Measurements from ENCODE around the gene CDCP1. TPM values are rescaled to one million over a fixed set of nuclear protein-coding genes. Genes with fewer than 3 reads are reported as not detected.

The CDCP1 gene
- total RNA-seq, 4 donors from 2014 or later = 0.12 to 0.82 (median 0.49) TPM

- intact Hi-C loops (cut with DNase I; ENCODE audit: low total_unique reads) = no loop called here
- ATAC-seq (no peak), DNase-seq (no peak)
- no peak for TF ChIP-seq POLR2A (IDR thresholded peaks at IDR 0.05)
- TF ChIP-seq, protein P1, sequence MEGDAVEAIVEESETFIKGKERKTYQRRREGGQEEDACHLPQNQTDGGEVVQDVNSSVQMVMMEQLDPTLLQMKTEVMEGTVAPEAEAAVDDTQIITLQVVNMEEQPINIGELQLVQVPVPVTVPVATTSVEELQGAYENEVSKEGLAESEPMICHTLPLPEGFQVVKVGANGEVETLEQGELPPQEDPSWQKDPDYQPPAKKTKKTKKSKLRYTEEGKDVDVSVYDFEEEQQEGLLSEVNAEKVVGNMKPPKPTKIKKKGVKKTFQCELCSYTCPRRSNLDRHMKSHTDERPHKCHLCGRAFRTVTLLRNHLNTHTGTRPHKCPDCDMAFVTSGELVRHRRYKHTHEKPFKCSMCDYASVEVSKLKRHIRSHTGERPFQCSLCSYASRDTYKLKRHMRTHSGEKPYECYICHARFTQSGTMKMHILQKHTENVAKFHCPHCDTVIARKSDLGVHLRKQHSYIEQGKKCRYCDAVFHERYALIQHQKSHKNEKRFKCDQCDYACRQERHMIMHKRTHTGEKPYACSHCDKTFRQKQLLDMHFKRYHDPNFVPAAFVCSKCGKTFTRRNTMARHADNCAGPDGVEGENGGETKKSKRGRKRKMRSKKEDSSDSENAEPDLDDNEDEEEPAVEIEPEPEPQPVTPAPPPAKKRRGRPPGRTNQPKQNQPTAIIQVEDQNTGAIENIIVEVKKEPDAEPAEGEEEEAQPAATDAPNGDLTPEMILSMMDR (IDR thresholded peaks at IDR 0.05 in 4 of 5, conservative IDR thresholded peaks at IDR 0.05 in 1 of 5) = no peak
- Histone ChIP-seq H3K4me1 (peaks cover 0 to 3% of the 10 kb centered on the region in 2 donors), H3K27ac (no peak overlapping the region), H3K27me3 (no peaks in the 10 kb centered on the region), H3K9me3 (no peaks in the 10 kb centered on the region), H3K4me3 (no peak overlapping the region), H3K36me3 (no peaks in the 10 kb centered on the region)
- in situ Hi-C loops (cut with MboI; ENCODE audit: low sequenced_read_pairs in 4 of 4) = no loop called here
Measured at GRCh38 chr3:45067486-45067885, 78.7 kb downstream of the CDCP1 start.

DNA sequence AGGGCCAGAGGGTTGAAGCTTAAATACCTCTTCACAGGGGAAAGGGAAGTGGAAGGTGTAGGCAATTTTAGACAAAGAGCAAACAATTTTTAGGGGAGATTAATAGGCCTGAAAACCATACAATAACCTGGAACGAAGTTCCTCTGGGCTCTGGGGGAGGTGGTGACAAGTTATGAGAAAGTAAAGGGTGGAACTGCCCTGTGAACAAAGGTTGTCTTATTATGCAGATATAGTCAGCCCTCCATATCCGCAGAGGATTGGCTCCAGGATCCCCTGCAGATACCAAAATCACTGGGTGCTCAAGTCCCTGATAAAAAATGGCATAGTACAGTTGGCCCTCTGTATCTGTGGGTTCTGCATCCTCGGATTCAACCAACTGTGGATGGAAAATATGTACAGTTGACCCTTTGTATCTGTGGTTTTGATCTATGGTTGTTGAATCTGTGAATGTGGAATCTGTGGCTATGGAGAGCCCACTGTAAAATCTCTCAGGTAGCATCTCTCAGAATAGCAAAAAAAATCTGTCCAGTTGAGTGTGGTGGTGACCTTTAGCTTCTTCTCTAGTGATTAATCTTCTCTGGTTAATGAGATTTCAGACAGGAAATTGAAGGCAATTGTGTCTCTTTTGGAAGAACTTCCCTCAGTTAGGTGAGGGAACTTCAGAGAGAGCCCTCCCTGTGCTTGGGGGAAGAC is 79.9 kb downstream of the CDCP1 start:
- intact Hi-C loops (cut with DNase I; ENCODE audit: low total_unique reads) (no loop called here), in situ Hi-C loops (cut with MboI; ENCODE audit: low sequenced_read_pairs in 4 of 4) (no loop called here)
- ATAC-seq = no peak
- Histone ChIP-seq H3K27me3 (no peaks in the 10 kb centered on the region), H3K27ac (no peak overlapping the region), H3K4me3 (no peak overlapping the region), H3K36me3 (no peaks in the 10 kb centered on the region), H3K9me3 (no peaks in the 10 kb centered on the region), H3K4me1 (peaks cover 0 to 3% of the 10 kb centered on the region in 2 donors)
- TF ChIP-seq, protein P1 (IDR thresholded peaks at IDR 0.05 in 4 of 5, conservative IDR thresholded peaks at IDR 0.05 in 1 of 5) = no peak
- TF ChIP-seq POLR2A (IDR thresholded peaks at IDR 0.05) = no peak
- DNase-seq = no peak

- Histone ChIP-seq H3K9me3 (no peaks in the 10 kb centered on the region), H3K4me1 (peaks cover 0 to 3% of the 10 kb centered on the region in 2 donors), H3K36me3 (no peaks in the 10 kb centered on the region), H3K27ac (no peak overlapping the region), H3K27me3 (no peaks in the 10 kb centered on the region), H3K4me3 (no peak overlapping the region)
- intact Hi-C loops (cut with DNase I; ENCODE audit: low total_unique reads) = no loop called here
- TF ChIP-seq, protein P1 (IDR thresholded peaks at IDR 0.05 in 4 of 5, conservative IDR thresholded peaks at IDR 0.05 in 1 of 5) = no peak
- TF ChIP-seq POLR2A (IDR thresholded peaks at IDR 0.05) = no peak
- no peak for ATAC-seq
- DNase-seq = no peak
- in situ Hi-C loops (cut with MboI; ENCODE audit: low sequenced_read_pairs in 4 of 4) = no loop called here
Measured at GRCh38 chr3:45065373-45065720, 80.8 kb downstream of the CDCP1 start.

GRCh38 chr3:45064512-45065372 is 81.4 kb downstream of the CDCP1 start:
- no peak overlapping the region for H3K4me3 ChIP-seq
- peaks cover 0 to 3% of the 10 kb centered on the region in 2 donors for H3K4me1 ChIP-seq
- in situ Hi-C loops (cut with MboI; ENCODE audit: low sequenced_read_pairs in 4 of 4) (no loop called here), intact Hi-C loops (cut with DNase I; ENCODE audit: low total_unique reads) (no loop called here)
- DNase-seq (no peak), ATAC-seq (peak in 1 of 2 donors; percentile 30)
- H3K36me3 ChIP-seq = no peaks in the 10 kb centered on the region
- H3K27ac ChIP-seq = peak overlapping the region in 1 of 4 donors; percentile 23
- TF ChIP-seq, protein P1 (IDR thresholded peaks at IDR 0.05 in 4 of 5, conservative IDR thresholded peaks at IDR 0.05 in 1 of 5) = no peak
- TF ChIP-seq POLR2A (IDR thresholded peaks at IDR 0.05) = no peak
- H3K27me3 ChIP-seq = no peaks in the 10 kb centered on the region
- H3K9me3 ChIP-seq = no peaks in the 10 kb centered on the region

All from gastrocnemius medialis (tissue), 4 donors.